ENCODE measurements around the gene TEKTIP1.
A peak's percentile ranks its signal among the peaks of the same experiment; 100 is the strongest.

The TEKTIP1 gene

DNA sequence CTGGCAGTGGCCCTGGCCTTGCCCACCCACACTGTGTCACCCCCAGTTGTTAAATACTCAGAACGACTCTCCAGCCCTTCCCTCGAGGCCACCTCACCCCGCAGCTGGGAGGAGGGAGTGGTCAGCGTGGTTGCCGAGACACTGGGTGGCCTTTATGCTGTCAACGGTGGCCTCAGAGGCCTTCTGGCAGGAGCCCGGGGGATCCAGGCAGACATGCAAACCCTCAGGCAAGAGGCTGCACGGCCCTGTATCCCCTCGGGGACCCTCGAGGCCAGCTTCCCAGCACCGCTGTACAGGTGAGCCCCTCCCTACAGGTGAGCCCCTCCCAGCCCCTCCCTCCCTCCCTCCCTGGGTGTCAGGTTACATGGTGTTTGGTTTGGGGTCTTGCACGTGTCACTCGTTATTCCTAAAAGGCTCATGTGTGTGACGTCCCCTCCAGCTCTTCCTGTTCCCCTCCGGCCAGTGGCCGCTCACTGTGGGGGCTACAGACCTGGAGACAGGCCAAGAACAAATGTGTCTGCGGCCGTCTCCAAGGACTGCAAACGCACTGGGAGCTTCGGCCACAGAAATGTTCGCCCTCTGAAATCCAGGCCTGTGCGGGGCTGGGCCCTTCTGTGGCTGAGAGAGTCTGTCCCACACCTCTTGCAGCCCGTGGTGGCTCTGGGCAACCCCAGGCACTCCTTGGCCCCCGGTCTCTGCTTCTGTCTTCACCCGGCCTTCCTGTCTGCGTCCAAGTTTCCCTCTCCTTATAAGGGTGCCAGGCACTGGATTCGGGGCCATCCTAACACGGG is at the start of gene TEKTIP1:
TEKTIP1 (plus strand) TSS at position 210 of the 791 bp plus-strand sequence; CDS start at position 214, 4 bp downstream.
- DNase-seq (ENCODE audit: low read depth in 2 of 2): no peak

DNA sequence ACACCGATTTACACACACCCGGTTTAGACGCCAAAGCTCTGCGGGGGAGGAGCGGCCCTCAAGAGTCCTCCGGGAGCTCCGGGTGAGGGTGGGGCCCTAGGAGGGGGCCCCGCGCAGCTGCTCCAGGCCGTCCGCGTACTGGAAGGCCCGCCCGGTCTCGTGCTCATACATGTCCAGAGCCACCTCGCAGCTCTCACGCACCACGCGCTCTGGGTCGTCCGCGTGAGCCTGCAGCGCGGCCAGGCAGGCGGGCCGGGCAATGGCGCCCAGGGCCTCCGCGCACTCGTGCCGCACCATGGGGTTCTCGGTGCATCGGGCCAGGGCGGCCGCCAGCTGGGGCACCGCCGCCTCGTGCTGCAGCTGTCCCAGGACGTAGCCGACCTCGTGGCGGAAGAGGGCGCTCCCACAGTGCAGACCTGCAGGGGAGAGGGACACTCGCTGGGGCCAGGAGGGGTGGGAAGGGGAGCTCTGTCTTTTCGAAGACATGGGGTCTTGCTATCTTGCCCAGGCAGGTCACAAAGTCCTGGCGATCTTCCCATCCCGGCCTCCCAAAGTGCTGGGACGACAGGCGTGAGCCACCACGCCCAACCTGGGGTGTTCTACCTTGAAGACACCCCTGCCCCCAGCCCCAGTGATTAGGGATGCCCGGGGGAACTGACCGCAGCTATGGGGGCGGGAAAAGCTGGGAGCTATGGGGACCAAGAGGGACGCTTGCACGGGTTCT is 47.4 kb upstream of the TEKTIP1 start:
- no peak for DNase-seq (ENCODE audit: low read depth in 2 of 2)

DNA sequence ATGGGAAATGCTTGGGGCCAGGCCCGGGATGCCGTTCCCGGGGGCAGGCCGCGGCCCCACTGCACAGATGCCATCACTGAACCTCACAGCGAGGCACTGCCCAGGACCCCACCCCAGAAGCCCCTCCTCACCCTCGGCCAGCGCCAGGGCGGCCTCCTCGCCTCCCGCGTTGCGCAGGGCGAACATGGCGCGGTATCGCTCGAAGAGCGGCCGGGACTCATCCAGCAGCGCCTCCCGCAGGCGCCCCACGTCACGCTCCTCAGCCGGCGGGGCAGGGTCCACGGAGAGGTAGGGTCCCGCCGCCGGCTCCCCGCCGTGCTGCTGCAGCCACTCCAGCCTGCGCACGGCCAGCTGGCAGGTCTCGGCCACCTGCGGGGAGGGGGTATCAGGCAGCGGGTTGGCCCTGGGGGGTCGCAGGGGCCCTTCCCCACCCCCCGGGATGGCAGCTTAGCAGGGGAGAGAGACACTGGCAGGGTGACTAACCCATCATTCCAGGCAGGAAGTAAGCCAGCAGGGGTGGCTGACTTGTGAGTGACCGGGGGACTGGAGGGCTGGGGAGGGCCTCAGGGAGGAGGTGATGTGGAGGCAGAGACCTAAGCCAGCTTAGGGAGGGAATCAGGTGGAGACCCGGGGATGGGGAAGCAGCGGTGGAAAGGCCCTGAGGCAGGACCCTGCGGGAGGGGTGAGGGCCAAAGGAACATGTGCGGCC is 46.7 kb upstream of the TEKTIP1 start:
- DNase-seq (ENCODE audit: low read depth in 2 of 2): no peak

DNA sequence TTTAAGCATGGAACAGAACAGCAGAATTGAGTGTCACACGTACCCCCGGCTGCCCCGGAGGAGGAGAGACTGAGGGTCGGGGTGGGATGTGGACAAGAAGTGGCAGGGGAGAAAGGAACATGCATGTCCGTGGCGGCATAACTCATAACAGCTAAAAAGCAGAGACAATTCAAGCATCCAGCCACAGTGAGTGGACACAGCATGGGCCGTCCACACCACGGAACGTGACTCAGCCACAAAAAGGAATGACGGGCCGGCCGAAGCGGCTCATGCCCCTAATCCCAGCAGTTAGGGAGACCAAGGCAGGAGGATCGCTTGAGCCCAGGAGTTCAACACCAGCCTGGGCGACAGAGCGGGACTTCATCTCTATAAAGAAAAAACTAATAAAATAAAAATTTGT is 46.1 kb upstream of the TEKTIP1 start:
- DNase-seq (ENCODE audit: low read depth in 2 of 2): no peak

DNA sequence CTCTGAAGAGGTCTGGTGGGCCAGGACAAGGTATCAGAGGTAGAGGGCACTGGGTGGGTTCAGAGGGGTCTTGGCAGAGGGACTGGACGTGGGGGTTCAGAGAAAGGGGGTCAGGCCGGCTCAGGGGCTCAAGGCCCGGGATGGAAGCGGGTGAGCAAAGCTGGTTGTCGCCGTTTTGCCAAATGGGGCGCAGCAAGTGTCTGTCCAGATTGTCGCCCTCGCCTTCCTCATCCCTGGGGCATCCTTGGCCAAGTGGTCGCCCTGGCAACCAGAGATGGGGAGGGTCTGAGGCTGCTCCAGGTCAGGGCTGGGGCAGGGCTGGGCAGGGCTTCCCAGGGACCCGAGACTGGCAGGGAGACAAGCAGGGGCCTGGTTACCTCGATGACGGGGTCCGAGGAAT is 45.3 kb upstream of the TEKTIP1 start:
- no peak for DNase-seq (ENCODE audit: low read depth in 2 of 2)

DNA sequence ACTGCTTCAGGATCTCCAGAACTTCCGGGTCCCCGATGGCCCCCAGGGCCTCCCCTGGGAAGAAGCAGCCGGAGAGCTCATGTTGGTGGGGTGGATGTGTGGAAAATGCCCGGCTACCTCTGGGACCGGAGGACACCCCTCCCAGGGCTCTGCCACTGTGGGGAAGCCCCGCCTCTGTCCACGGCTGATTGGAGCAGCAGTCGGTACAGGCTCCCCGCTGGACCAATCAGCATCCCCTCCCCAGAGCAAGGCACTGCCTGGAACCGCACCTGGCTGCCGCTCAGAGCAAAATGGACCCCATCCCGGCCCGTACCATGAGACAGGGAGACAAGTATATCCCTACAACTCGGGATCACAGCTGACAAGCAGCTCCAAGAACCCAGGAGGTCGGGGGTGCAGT is 44.9 kb upstream of the TEKTIP1 start:
- DNase-seq (ENCODE audit: low read depth in 2 of 2): no peak

DNA sequence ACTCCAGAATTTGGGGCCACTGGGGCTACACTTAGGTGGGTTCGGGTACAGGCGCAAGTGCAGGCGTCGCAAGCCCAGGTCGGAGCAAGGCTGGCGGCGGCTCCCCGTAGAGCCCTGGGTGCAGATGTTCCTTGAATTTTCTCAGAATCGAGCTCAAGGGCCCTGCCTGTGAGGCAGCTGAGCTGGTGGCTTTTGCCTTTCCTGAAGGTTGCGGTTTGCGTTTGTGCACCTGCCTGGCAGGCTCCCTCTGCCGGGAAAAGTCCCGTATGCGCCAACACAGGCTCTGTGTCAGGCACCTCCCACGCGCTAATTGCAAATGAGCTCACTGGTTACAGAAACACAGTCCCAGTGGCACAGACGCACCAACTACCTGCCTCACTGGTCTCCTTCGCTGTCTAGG is 44.4 kb upstream of the TEKTIP1 start:
- DNase-seq (ENCODE audit: low read depth in 2 of 2): peak in 1 of 2 donors; percentile 29

DNA sequence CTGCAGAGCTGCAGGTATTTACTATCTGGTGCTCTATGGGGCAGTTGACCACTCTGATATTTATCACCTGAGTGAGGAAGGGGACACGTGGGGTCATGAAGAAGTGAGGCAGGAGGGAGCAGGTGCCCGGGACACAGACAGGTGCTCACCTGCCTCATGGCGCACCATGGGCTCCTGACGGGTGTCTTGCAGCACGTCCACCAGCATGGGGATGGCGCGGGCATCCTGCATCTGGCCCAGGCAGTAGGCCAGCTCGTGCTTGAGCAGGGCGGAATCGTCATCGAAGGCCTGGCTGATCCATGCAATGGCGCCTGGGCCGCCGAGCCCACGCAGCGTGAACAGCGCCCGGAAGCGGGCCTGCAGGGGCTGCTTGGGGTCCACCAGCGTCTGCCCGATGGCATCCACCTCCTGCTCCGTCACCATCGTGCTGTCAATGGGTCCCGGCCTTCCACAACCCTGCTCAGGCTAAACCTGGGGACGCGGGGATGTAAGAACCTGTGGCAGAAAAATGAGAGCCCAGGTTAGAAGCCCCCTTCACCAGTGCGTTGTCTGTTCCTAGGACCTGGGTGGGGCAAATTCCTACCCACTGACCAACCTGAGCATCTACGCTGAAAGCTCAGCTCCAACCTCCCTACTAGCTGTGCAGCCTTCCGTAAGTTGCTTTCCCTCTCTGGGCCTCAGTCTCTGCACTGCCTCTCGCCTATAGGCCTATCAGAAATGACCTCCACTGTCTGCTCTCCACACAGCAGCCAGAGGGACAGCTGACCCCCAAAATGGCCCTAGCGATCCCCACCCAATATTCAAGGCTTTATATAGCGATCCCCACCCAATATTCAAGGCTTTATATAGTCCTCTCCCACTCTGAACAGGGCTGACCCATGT is 42.3 kb upstream of the TEKTIP1 start:
- DNase-seq (ENCODE audit: low read depth in 2 of 2): no peak

DNA sequence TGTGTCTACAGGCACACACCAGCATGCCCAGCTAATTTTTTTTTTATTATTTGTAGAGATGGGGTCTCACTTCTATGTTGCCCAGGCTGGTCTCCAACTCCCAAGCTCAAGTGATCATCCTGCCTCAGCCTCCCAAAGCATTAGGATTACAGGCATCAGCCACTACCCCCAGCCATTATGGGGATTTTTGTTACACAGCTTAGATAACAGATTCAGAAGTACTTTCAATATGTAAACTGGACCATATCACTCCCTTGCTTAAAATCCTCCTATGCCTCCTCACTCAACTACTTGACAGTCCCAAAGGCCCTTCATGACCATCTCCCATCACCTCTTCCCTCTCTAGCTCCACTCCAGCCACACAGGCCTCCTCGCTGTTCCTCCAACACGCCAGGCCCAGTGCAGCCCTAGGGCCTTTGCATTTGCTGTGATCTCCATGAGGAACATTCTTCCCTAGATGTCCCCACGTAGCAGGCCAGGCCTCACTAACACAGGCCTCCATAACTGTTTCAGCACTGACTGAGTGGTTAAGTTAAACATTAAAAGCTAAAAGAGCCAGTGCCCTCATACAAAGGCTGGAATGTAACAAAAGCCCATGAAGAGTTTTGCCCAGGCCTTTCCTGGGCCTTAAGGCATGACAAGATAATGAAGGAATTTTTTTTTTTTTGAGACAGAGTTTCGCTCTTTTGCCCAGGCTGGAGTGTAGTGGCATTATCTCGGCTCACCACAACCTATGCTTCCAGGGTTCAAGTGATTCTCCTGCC is 41.0 kb upstream of the TEKTIP1 start:
- no peak for DNase-seq (ENCODE audit: low read depth in 2 of 2)

DNA sequence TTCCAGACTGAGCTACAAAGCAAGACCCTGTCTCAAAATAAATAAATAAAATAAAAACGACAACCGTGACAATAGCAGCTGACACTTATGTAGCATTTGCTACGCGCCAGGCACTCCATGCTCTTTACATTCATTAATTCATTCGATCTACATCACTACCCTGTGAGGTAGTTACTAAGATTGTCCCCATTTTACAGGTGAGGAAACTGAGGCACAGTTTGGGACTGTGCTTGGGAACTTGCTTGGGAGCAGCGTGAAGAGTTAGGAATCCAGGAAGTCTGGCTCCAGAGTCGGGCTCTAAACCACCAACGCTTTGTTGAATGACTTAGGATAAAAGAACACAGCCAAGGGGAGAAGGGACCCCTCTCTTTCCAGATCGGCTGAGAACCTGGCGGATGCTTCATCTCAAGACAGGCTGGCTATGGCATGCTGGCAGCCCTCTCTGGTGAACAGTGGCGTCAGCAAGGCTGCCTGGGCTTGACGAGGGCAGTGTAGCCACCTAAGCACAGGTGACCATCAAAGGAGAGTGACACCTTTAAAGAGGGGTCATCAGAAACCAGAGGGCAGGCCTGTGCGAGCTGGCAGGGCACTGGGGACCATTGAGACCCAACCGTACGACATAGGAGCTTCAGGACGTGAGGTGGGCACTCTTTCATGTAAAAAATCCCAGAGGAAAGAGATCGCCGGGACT is 39.1 kb upstream of the TEKTIP1 start:
- no peak for DNase-seq (ENCODE audit: low read depth in 2 of 2)

DNA sequence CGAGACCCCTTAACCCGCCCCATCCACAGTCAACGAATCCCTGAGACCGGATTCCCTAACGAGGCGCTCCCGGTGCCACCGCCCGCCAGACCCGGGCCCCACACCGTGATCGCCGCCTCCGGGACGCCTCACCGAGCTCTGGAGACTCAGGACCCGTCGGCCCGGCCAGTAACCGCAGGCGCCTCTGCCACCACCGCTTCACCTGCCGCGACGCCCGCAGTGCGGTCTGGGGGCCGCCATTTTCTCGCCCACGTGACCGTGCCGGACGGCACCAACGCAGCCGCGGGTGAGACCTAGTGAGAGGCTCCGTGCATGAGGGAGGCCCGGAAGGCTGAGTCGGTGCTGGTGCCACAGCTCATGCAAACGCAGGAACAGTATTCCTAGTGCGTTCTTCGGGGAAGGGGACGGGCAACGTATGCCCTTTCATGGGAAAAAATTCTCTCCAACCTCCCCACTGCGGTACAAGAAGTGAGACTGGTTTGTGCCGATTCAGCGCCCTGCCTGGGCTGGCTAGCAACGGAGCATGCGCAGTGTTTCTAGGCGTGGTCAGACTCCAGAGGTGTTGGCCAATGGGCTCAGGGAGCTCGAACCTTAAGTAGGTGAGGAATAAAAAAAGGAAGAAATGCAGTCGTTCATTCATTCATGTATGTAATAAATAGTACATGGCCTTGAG is 38.4 kb upstream of the TEKTIP1 start, which contains the start of gene DOHH:
DOHH (minus strand) TSS at position 246 of the 673 bp plus-strand sequence. CDS start 3,860 bp downstream, outside the sequence.
- peak; percentile 92 to 96 for DNase-seq (ENCODE audit: low read depth in 2 of 2)

DNA sequence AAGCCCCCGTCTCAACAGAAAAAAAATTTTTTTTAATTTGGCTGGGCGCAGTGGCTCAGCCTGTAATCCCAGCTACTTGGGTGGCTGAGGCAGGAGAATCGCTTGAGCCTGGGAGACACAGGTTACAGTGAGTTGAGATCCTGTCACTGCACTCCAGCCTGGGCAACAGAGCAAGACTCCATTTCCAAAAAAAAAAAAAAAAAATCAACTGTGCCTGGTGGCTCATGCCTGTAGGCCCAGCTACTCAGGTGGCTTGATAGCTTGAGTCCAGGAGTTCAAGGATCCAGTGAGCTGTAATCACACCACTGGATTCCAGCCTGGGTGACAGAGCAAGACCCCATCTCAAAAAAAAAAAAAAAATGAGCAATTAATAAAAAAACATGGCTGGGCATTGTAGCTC is 37.2 kb upstream of the TEKTIP1 start:
- DNase-seq (ENCODE audit: low read depth in 2 of 2): no peak

DNA sequence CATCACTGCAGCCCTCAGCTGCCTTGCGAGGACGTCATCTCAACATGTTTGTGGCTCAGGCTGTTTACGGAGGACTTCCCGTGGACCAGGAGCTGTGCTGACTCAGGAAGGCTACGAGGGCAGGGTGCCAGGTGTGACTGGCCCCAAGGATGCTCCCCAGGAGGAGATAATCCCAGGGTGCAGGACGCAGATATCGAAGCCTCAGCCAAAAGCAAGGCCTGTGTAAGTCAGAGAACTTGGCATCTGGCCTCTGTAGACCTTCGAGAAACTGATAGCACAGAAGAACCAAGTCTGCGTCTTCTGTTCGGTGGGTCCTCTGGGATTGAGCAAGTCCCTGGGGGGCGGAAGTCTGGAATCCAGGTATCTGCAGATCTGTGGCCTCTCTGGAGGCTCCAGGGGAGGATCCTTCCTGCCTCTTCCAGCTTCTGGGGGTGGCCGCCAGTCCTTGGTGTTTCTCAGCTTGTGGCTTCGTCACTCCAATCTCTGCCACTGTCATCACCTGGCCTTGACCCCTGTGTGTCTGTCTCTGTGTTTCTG is 35.9 kb upstream of the TEKTIP1 start:
- DNase-seq (ENCODE audit: low read depth in 2 of 2): no peak

DNA sequence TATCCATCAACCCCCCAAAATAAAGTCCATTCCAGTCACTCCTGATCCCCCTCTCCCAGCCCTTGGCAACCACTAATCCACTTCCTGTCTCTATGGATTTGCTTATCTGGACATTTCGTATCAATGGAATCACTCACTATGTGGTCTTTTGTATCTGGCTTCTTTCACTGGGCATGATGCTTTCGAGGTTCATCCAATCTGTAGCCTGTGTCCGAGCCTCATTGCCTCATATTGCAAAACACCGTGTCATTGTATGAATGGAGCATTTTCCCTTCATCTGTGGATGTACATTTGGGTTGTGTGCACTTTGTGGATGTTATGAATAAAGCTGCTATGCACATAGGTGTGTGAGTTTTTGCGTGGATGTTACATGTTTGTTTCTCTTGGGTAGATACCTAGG is 34.2 kb upstream of the TEKTIP1 start:
- DNase-seq (ENCODE audit: low read depth in 2 of 2): no peak

DNA sequence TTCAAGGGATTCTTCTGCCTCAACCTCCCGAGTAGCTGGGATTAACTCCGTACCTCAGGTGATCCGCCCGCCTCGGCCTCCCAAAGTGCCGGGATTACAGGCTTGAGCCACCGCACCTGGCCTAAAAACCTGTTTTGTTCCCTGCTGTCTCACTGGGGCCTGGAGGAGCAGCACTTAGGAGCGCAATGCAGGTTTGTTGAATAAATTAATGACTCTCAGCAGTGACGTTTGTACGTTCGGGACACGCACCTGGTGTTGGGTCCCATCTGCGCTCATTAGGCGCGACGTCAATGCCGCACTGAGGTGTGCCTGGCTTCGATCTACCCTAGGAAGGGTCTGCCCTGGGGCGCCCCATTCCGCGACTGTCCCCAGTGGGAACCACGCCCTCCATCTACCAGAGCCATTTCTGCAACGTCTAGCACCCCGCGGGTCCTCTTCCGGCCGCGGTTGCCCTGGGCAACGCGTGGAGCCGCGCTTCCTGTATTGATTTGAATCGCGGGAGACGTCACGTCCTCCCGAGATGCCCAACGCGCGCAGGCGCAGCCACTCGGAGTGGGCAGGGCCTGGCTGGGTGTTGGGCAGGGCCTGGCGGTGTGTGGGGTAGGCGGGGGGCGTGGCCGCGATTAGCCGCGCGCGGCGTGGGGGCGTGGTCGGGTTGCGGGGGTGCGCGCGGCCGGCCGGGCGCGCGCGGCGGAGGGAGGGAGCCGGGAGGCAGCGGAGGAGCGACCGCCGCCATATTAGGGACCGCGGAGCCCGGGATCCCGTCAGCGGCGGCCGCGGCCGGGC is 33.2 kb upstream of the TEKTIP1 start, which contains the start of gene FZR1:
FZR1 (plus strand) TSS at position 714 of the 786 bp plus-strand sequence. CDS start 16,679 bp downstream, outside the sequence.
- peak; percentile 98 to 100 for DNase-seq (ENCODE audit: low read depth in 2 of 2)

DNA sequence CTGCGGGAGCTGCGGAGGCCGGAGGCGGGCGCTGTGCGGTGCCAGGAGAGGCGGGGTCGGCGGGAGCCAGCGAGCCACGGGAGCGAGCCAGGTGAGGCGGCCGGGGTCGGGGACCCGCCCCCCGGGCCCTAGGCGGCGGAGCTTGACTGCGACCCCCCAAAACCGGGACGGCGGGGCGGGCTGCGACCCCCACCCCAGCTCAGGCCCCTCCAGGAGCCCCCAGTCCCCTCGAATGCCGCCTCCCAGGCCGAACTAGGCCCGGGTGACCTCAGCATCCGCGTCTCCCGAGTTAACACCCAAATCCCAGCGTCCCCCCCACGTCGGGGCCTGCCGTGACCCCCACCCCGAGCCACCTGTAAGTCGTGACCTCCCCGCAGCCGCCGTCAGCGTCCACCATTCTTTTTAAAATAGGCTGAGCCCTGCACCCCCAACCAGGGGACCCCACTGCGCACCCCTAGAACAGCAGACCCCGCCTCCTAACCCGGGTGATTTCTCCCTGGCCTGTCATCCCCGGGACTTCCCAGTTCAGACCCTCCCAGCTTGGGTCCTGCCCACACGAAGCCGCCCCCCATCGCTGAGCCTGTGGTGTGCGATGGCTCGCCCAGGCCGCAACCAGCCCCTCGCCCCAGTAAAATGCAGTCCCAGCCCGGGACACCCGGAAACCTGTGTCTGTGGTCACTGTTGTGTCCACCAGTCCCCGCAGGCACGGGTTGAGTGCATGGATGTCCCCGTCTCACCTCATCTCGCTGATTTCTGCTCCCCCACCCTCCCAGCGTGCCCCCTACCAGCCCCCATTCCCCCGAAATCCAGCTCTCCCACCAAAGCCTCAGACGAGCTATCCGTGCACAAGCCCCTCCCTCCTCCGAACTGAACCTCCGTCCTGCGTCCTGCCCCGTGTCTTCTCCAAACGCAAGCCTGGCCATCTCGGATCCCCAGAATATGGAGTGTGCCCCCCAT is 32.3 kb upstream of the TEKTIP1 start:
- DNase-seq (ENCODE audit: low read depth in 2 of 2): peak in 1 of 2 donors; percentile 21
